ENCODE results near the gene HSPA12B.

DNA sequence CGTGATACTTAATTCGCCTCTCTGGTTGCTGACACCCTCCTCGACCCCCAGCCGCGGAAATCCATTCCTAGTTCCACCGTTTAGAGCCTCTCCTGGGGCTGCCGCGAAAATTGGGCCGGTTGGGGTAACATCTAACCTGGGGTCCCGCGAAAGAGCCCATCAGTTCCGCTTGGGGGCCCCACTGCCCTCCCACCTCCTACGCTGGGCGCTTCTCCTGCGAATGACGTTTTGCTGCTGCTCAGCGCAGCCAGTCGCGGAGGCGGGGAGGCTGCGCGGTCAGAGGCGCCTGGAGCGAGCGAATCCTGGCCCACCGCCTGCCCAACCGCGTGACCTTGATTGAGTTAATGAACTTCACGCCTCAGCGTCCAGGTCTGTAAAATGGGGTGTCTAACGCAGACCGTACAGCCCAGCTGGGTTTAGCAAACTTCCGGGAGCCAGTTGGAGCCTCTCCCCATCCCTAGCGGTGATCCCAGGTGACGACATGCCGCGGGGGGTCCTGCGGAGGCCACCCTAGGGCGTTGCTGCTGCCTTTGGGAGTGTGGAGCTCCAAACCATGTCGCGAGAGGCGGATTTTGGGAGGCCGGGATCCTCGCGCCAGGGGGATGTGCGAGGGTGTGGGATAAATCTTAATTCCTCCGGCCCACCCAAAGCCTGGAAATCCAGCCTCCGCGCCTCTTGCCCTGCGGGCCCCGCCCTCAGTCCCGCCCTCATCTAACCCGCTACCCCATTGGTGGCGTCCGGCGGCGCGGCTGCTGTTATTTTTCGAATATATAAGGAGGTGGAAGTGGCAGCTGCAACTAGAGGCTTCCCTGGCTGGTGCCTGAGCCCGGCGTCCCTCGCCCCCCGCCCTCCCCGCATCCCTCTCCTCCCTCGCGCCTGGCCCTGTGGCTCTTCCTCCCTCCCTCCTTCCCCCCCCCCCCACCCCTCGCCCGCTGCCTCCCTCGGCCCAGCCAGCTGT is 63.3 kb downstream of the HSPA12B start, which contains the start of gene CDC25B:
- TF ChIP-seq, protein P1, sequence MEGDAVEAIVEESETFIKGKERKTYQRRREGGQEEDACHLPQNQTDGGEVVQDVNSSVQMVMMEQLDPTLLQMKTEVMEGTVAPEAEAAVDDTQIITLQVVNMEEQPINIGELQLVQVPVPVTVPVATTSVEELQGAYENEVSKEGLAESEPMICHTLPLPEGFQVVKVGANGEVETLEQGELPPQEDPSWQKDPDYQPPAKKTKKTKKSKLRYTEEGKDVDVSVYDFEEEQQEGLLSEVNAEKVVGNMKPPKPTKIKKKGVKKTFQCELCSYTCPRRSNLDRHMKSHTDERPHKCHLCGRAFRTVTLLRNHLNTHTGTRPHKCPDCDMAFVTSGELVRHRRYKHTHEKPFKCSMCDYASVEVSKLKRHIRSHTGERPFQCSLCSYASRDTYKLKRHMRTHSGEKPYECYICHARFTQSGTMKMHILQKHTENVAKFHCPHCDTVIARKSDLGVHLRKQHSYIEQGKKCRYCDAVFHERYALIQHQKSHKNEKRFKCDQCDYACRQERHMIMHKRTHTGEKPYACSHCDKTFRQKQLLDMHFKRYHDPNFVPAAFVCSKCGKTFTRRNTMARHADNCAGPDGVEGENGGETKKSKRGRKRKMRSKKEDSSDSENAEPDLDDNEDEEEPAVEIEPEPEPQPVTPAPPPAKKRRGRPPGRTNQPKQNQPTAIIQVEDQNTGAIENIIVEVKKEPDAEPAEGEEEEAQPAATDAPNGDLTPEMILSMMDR (IDR thresholded peaks at IDR 0.05) = no peak
- peak; percentile 87 for TF ChIP-seq SIN3A (IDR thresholded peaks at IDR 0.05; ENCODE audit: borderline replicate concordance, insufficient read depth, low read depth, low read length)
- TF ChIP-seq TCF7L2 (IDR thresholded peaks at IDR 0.05; ENCODE audit: low read depth, low read length) = peak; percentile 36; the same call in 1 of the 2 replicates
- TF ChIP-seq POLR2AphosphoS5 (IDR thresholded peaks at IDR 0.05; ENCODE audit: low read depth, low read length) = peak; percentile 83
- TF ChIP-seq, protein P2, sequence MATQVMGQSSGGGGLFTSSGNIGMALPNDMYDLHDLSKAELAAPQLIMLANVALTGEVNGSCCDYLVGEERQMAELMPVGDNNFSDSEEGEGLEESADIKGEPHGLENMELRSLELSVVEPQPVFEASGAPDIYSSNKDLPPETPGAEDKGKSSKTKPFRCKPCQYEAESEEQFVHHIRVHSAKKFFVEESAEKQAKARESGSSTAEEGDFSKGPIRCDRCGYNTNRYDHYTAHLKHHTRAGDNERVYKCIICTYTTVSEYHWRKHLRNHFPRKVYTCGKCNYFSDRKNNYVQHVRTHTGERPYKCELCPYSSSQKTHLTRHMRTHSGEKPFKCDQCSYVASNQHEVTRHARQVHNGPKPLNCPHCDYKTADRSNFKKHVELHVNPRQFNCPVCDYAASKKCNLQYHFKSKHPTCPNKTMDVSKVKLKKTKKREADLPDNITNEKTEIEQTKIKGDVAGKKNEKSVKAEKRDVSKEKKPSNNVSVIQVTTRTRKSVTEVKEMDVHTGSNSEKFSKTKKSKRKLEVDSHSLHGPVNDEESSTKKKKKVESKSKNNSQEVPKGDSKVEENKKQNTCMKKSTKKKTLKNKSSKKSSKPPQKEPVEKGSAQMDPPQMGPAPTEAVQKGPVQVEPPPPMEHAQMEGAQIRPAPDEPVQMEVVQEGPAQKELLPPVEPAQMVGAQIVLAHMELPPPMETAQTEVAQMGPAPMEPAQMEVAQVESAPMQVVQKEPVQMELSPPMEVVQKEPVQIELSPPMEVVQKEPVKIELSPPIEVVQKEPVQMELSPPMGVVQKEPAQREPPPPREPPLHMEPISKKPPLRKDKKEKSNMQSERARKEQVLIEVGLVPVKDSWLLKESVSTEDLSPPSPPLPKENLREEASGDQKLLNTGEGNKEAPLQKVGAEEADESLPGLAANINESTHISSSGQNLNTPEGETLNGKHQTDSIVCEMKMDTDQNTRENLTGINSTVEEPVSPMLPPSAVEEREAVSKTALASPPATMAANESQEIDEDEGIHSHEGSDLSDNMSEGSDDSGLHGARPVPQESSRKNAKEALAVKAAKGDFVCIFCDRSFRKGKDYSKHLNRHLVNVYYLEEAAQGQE (IDR thresholded peaks at IDR 0.05; ENCODE audit: insufficient read depth in 1 of 2, low read depth in 2 of 2, low read length in 1 of 2) = no peak
